GM23248 (cell line): ENCODE data around the gene DCAF5. TPM values are rescaled to one million over a fixed set of nuclear protein-coding genes. Genes with fewer than 3 reads are reported as not detected.
A peak's percentile ranks its signal among the peaks of the same experiment; 100 is the strongest.

Experiments
- DNase-seq: peaks from one replicate; pipeline ENCODE4 v3.0.0-alpha.2; 2015
- H2AFZ ChIP-seq: fragments of 200-600 bp; sonication (generic); 2 replicates; pipeline ENCODE4 v1.6.1; 2016; ENCODE audit warnings: antibody characterized with exemption
- H3F3A ChIP-seq: fragments of 200-600 bp; sonication (generic); 2 replicates; pipeline ENCODE4 v1.6.1; 2016; ENCODE audit warnings: mild to moderate bottlenecking, antibody characterized with exemption, mixed run types; ENCODE audit not compliant: insufficient read depth
- H3K27ac ChIP-seq: fragments of 200-600 bp; sonication (generic); 2 replicates; pipeline ENCODE4 v1.5.1; 2016; ENCODE audit warnings: mild to moderate bottlenecking
- H3K27me3 ChIP-seq: fragments of 200-600 bp; sonication (generic); replicated peaks from 2 replicates; pipeline ENCODE4 v1.6.1; 2016; ENCODE audit warnings: mild to moderate bottlenecking; ENCODE audit not compliant: insufficient read depth
- H3K36me3 ChIP-seq: fragments of 200-600 bp; sonication (generic); 2 replicates; pipeline ENCODE4 v1.6.1; 2016; ENCODE audit warnings: low read depth, mild to moderate bottlenecking
- H3K4me1 ChIP-seq: fragments of 200-600 bp; sonication (generic); 2 replicates; pipeline ENCODE4 v1.6.1; 2016; ENCODE audit warnings: mild to moderate bottlenecking; ENCODE audit not compliant: insufficient read depth
- H3K4me2 ChIP-seq: fragments of 200-600 bp; sonication (generic); one replicate; pipeline ENCODE4 v1.6.1; 2016; ENCODE audit warnings: mild to moderate bottlenecking; ENCODE audit not compliant: unreplicated experiment
- H3K4me3 ChIP-seq: fragments of 200-600 bp; sonication (generic); 2 replicates; pipeline ENCODE4 v1.5.1; 2016; ENCODE audit warnings: mild to moderate bottlenecking
- H3K79me2 ChIP-seq: fragments of 200-600 bp; sonication (generic); 2 replicates; pipeline ENCODE4 v1.6.1; 2016; ENCODE audit warnings: mild to moderate bottlenecking; ENCODE audit not compliant: insufficient read depth
- H3K9ac ChIP-seq: fragments of 200-600 bp; sonication (generic); 2 replicates; pipeline ENCODE4 v1.6.1; 2016; ENCODE audit warnings: mild to moderate bottlenecking
- H3K9me2 ChIP-seq: fragments of 200-600 bp; sonication (generic); 2 replicates; pipeline ENCODE4 v1.6.1; 2016; ENCODE audit warnings: mixed run types, mild to moderate bottlenecking, moderate library complexity; ENCODE audit not compliant: insufficient read depth
- H3K9me3 ChIP-seq: fragments of 200-600 bp; sonication (generic); one replicate; pipeline ENCODE4 v1.6.1; 2017; ENCODE audit warnings: low read depth
- H4K20me1 ChIP-seq: fragments of 200-600 bp; sonication (generic); 2 replicates; pipeline ENCODE4 v1.6.0; 2016; ENCODE audit not compliant: insufficient read depth
- EZH2 ChIP-seq: fragments of 200-600 bp; sonication (generic); IDR thresholded peaks from 2 replicates; pipeline ENCODE4 v1.6.1; 2018; ENCODE audit warnings: antibody characterized with exemption, mild to moderate bottlenecking; ENCODE audit not compliant: insufficient read depth, poor library complexity, severe bottlenecking
- EZH2phosphoT487 ChIP-seq: fragments of 200-600 bp; sonication (generic); IDR thresholded peaks from 2 replicates; pipeline ENCODE4 v1.6.1; 2018; ENCODE audit warnings: antibody characterized with exemption, moderate library complexity, mild to moderate bottlenecking, low read depth; ENCODE audit not compliant: insufficient read depth
- WGBS, 2 experiments: methylation state at CpG; one replicate each; pipeline ENCODE4 v1.1.6; 2015 to 2017; ENCODE audit warnings: low lambda C conversion rate in 2 of 2, low coverage in 1 of 2; ENCODE audit errors: missing lambda C conversion rate in 2 of 2; 5-methylcytosine and 5-hydroxymethylcytosine counted together
- in situ Hi-C: fragments of 300-500 bp; cut with MboI; formaldehyde crosslinking; loops from 2 replicates; pipeline ENCODE4 v1.15.0; 2020
- polyA plus RNA-seq: library from polyadenylated mRNA; unstranded; fragments of >200 nt; fragmentation: Nextera tagmentation; extraction: Ambion mirVana; gene quantifications from 2 replicates; pipeline ENCODE4 v1.2.1, GENCODE V29; 2016
- total RNA-seq: library from RNA; depleted of rRNA; stranded (reverse); fragments of >200 nt; shearing (Covaris generic); gene quantifications from 2 replicates; pipeline ENCODE4 v1.2.3, GENCODE V29; 2014

DCAF5 gene
- total and polyA plus RNA-seq, 2 experiments from 2014 or later, result 24.5 to 26.4 TPM

GRCh38 chr14:69161590-69161989 lies 8.7 kb upstream of the DCAF5 start:
- no peaks in the 10 kb centered on the region for H3K27me3 ChIP-seq
- no peaks in the 10 kb centered on the region for H4K20me1 ChIP-seq
- H3K4me3 ChIP-seq, result no peak overlapping the region
- no peaks in the 10 kb centered on the region for H3K36me3 ChIP-seq
- no peaks in the 10 kb centered on the region for H3K4me1 ChIP-seq
- 14 to 34% methylated on average over 1 of the region's 1 CpG for WGBS, 2 experiments
- H3K9me3 ChIP-seq, result no peaks in the 10 kb centered on the region
- H3K9ac ChIP-seq, result no peak overlapping the region
- H3K4me2 ChIP-seq, result no peak overlapping the region
- no peak overlapping the region for H2AFZ ChIP-seq
- H3K9me2 ChIP-seq, result no peaks in the 10 kb centered on the region
- TF ChIP-seq EZH2 (no peak), EZH2phosphoT487 (no peak)
- no peaks in the 10 kb centered on the region for H3F3A ChIP-seq
- no peak for DNase-seq
- no peaks in the 10 kb centered on the region for H3K79me2 ChIP-seq
- in situ Hi-C loops, result no loop called here
- no peak overlapping the region for H3K27ac ChIP-seq

DNA sequence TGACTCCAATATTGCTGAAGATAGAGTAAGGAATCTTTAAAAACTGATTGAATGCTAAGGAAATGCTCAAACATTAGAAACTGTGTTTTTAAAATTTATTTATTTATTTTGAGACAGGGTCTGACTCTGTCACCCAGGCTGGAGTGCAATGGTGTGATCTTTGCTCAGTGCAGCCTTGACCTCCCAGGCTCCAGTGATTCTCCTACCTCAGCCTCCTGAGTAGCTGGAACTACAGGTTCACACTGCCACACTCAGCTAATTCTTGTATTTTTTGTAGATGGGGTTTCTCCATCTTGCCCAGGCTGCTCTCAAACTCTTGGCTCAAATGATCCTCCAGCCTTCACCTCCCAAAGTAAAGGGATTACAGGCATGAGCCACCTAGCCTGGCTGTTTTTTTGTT lies 3.3 kb upstream of the DCAF5 start:
- Histone ChIP-seq H3K79me2 (peaks cover 14% of the 10 kb centered on the region), H3K4me2 (no peak overlapping the region), H3K4me1 (peaks cover 7% of the 10 kb centered on the region), H3K9me2 (no peaks in the 10 kb centered on the region), H3F3A (peaks cover 10% of the 10 kb centered on the region; the same call in 1 of the 2 replicates), H2AFZ (no peak overlapping the region), H3K4me3 (no peak overlapping the region), H3K36me3 (no peaks in the 10 kb centered on the region), H3K27ac (no peak overlapping the region), H3K9me3 (no peaks in the 10 kb centered on the region), H3K9ac (no peak overlapping the region), H4K20me1 (no peaks in the 10 kb centered on the region), H3K27me3 (no peaks in the 10 kb centered on the region)
- TF ChIP-seq EZH2phosphoT487, result no peak
- no peak for TF ChIP-seq EZH2
- no peak for DNase-seq
- in situ Hi-C loops, result no loop called here

GRCh38 chr14:69154779-69155178 lies 1.9 kb upstream of the DCAF5 start:
- H3K4me1 ChIP-seq, result peaks cover 21% of the 10 kb centered on the region
- peaks cover 14% of the 10 kb centered on the region; the same call in 1 of the 2 replicates for H3F3A ChIP-seq
- H3K9me2 ChIP-seq, result no peaks in the 10 kb centered on the region
- 23 to 27% methylated on average over 4 of the region's 4 CpGs for WGBS, 2 experiments
- H4K20me1 ChIP-seq, result no peaks in the 10 kb centered on the region
- H2AFZ ChIP-seq, result no peak overlapping the region
- H3K27me3 ChIP-seq, result no peaks in the 10 kb centered on the region
- DNase-seq, result peak; percentile 50
- TF ChIP-seq EZH2phosphoT487 (no peak), EZH2 (no peak)
- no peaks in the 10 kb centered on the region for H3K9me3 ChIP-seq
- H3K4me2 ChIP-seq, result no peak overlapping the region
- in situ Hi-C loops, result no loop called here
- H3K4me3 ChIP-seq, result no peak overlapping the region
- no peaks in the 10 kb centered on the region for H3K36me3 ChIP-seq
- no peak overlapping the region for H3K9ac ChIP-seq
- peaks cover 29% of the 10 kb centered on the region for H3K79me2 ChIP-seq
- no peak overlapping the region for H3K27ac ChIP-seq

- H3K9me2 ChIP-seq, result no peaks in the 10 kb centered on the region
- peak overlapping the region; percentile 90 for H3K4me2 ChIP-seq
- 2 to 4% methylated on average over 13 of the region's 13 CpGs for WGBS, 2 experiments
- peak; percentile 71 for DNase-seq
- TF ChIP-seq EZH2 (no peak), EZH2phosphoT487 (no peak)
- in situ Hi-C loops, result no loop called here
- peak overlapping the region; percentile 93 for H3K9ac ChIP-seq
- H3K27ac ChIP-seq, result peak overlapping the region; percentile 74
- H3K79me2 ChIP-seq, result peaks cover 38% of the 10 kb centered on the region
- peak overlapping the region; percentile 91 for H2AFZ ChIP-seq
- H3K4me1 ChIP-seq, result peaks cover 30% of the 10 kb centered on the region
- no peaks in the 10 kb centered on the region for H3K27me3 ChIP-seq
- peak overlapping the region; percentile 98 for H3K4me3 ChIP-seq
- no peaks in the 10 kb centered on the region for H3K9me3 ChIP-seq
- H3F3A ChIP-seq, result peaks cover 14% of the 10 kb centered on the region; the same call in 1 of the 2 replicates
- H3K36me3 ChIP-seq, result no peaks in the 10 kb centered on the region
- H4K20me1 ChIP-seq, result no peaks in the 10 kb centered on the region
Measured at GRCh38 chr14:69153873-69154270, 953 bp upstream of the DCAF5 start.
